ENCODE results near the gene TNFRSF11A. TPM values are rescaled to one million over a fixed set of nuclear protein-coding genes. Genes with fewer than 3 reads are reported as not detected.

Gene TNFRSF11A
- total RNA-seq, 1 donor from 2014 or later = 89.9 TPM

DNA sequence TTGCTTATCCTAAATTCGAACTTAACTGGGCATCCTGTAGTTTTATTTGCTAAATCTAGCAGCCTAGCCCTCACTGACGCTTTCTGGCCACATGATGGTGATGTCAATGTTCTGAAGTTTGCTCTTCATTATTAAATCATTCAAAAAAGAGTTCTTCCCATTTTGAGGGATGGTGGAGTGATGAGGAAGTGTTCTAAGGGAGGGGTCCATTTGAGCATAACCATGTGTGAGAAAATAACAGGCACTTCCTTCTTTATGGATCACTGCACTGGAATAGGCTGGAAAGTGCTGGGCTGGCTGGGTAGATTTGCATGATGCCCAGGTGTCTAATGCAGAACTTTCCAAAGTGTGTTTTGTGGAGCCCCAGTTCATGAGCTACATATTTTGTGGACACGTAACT is 74.2 kb downstream of the TNFRSF11A start:
- Mint-ChIP-seq H3K36me3 (ENCODE audit: low read depth, unreplicated experiment) (peaks cover 4% of the 10 kb centered on the region), H3K27me3 (ENCODE audit: unreplicated experiment) (peaks cover 2% of the 10 kb centered on the region), H3K4me3 (ENCODE audit: unreplicated experiment) (no peak overlapping the region), H3K27ac (ENCODE audit: unreplicated experiment) (no peak overlapping the region), H3K4me1 (ENCODE audit: unreplicated experiment) (peaks cover 8% of the 10 kb centered on the region), H3K9me3 (ENCODE audit: unreplicated experiment) (no peaks in the 10 kb centered on the region)
- no peak for DNase-seq (ENCODE audit: low spot score)
- TF ChIP-seq, protein P1, sequence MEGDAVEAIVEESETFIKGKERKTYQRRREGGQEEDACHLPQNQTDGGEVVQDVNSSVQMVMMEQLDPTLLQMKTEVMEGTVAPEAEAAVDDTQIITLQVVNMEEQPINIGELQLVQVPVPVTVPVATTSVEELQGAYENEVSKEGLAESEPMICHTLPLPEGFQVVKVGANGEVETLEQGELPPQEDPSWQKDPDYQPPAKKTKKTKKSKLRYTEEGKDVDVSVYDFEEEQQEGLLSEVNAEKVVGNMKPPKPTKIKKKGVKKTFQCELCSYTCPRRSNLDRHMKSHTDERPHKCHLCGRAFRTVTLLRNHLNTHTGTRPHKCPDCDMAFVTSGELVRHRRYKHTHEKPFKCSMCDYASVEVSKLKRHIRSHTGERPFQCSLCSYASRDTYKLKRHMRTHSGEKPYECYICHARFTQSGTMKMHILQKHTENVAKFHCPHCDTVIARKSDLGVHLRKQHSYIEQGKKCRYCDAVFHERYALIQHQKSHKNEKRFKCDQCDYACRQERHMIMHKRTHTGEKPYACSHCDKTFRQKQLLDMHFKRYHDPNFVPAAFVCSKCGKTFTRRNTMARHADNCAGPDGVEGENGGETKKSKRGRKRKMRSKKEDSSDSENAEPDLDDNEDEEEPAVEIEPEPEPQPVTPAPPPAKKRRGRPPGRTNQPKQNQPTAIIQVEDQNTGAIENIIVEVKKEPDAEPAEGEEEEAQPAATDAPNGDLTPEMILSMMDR (IDR thresholded peaks at IDR 0.05; ENCODE audit: unreplicated experiment) = no peak

DNA sequence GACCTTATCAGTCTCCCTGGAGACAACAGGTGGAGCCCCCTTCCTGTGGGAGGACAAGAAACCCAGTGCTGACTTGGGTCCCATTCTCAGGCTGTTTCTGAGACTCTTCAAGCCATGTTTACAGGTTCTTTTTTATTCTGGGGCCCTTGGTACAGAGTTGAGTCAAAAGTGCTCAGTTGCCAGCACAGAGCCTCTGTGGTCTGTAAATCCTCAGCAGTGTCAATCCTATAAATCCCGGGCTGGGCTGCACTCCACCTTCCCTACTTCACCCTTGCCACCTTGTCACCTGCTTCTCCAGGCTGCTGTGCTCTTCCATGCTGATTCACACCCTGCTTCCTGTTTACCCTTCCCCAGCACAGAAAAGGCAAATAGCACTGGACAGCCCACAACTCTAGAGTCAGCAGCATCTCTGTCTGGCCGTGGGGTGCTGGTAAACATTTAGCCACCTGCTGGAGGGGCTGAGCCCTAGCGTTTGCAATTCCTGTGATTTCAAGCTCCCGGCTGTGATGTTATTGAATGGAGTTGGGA is 74.7 kb downstream of the TNFRSF11A start:
- Mint-ChIP-seq H3K9me3 (ENCODE audit: unreplicated experiment) (no peaks in the 10 kb centered on the region), H3K4me3 (ENCODE audit: unreplicated experiment) (peak overlapping the region; percentile 33), H3K36me3 (ENCODE audit: low read depth, unreplicated experiment) (peaks cover 4% of the 10 kb centered on the region), H3K4me1 (ENCODE audit: unreplicated experiment) (peaks cover 8% of the 10 kb centered on the region), H3K27ac (ENCODE audit: unreplicated experiment) (no peak overlapping the region), H3K27me3 (ENCODE audit: unreplicated experiment) (peaks cover 2% of the 10 kb centered on the region)
- TF ChIP-seq, protein P1 (IDR thresholded peaks at IDR 0.05; ENCODE audit: unreplicated experiment) = peak; percentile 24
- peak; percentile 27 for DNase-seq (ENCODE audit: low spot score)

DNA sequence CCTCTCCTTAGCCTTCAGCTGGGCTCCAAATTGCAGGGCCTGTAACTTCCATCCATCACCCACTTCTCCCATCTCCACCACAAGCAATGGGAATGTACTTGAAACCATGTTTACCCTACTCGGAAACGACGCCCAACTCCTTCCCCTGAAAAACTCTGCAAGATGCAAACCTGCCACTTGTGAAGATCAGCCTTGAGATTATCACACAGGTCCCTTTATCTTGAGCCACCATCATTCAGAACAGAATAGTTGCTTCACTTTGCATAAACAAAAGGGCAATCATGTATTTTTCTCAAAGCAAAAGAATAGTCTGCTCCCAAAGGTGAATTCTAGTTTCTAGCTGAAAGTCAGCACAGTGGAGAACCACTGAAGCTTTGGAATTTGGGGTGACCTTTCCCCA is 75.8 kb downstream of the TNFRSF11A start:
- no peaks in the 10 kb centered on the region for H3K9me3 Mint-ChIP-seq (ENCODE audit: unreplicated experiment)
- peaks cover 2% of the 10 kb centered on the region for H3K27me3 Mint-ChIP-seq (ENCODE audit: unreplicated experiment)
- no peak for DNase-seq (ENCODE audit: low spot score)
- H3K36me3 Mint-ChIP-seq (ENCODE audit: low read depth, unreplicated experiment) = peaks cover 4% of the 10 kb centered on the region
- TF ChIP-seq, protein P1 (IDR thresholded peaks at IDR 0.05; ENCODE audit: unreplicated experiment) = no peak
- H3K27ac Mint-ChIP-seq (ENCODE audit: unreplicated experiment) = no peak overlapping the region
- H3K4me1 Mint-ChIP-seq (ENCODE audit: unreplicated experiment) = peaks cover 8% of the 10 kb centered on the region
- H3K4me3 Mint-ChIP-seq (ENCODE audit: unreplicated experiment) = no peak overlapping the region

DNA sequence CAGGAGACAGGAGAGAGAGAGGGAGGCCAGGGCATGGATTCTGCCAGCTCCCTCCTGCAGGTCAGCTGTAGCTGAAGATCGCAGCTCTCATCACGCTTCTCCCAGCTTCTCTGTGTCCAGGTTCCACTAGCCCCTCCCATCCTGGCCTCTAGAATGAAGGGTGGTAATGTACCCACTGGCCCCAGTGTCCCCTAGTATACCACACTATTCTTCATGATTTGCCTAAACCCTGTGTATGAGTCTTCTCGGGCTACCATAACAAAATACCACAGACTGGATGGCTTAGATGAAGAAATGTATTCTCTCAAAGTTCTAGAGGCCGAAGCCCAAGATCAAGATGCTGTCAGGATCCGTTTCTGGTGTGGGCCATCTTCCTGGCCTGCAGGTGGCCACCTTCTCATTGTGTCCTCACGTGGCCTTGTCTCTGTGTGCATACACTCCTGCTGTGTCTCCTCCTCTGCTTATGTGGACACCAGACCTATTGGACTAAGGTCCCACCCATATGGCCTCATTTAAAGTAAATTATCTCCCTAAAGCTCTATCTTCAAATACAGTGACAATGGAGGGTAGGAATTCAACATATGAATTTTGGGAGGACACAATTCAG is 77.3 kb downstream of the TNFRSF11A start:
- Mint-ChIP-seq H3K4me3 (ENCODE audit: unreplicated experiment) (peak overlapping the region; percentile 22), H3K36me3 (ENCODE audit: low read depth, unreplicated experiment) (peaks cover 4% of the 10 kb centered on the region), H3K4me1 (ENCODE audit: unreplicated experiment) (peaks cover 10% of the 10 kb centered on the region), H3K9me3 (ENCODE audit: unreplicated experiment) (no peaks in the 10 kb centered on the region), H3K27me3 (ENCODE audit: unreplicated experiment) (peaks cover 4% of the 10 kb centered on the region), H3K27ac (ENCODE audit: unreplicated experiment) (no peak overlapping the region)
- DNase-seq (ENCODE audit: low spot score) = no peak
- TF ChIP-seq, protein P1 (IDR thresholded peaks at IDR 0.05; ENCODE audit: unreplicated experiment) = no peak

DNA sequence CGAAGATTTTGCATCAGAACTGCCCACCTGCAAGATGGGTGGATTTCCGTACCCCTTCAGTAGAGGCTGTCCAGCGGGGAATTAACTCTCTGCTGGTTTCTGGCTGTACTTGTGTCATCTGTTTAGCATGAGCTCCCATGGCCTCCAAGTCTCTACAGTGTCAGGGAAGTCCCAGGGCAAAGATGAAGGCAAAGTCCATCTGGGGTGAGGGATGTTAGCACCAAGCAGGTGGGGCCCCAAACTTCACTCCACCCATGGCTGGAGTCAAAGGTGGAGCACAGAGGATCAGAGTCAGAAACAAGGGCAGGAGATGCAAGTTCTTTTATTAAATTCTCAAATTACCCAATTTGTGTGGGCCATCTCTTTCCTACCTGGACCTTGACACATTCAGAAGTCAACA is 78.0 kb downstream of the TNFRSF11A start:
- no peak overlapping the region for H3K4me3 Mint-ChIP-seq (ENCODE audit: unreplicated experiment)
- H3K27me3 Mint-ChIP-seq (ENCODE audit: unreplicated experiment) = peaks cover 5% of the 10 kb centered on the region
- no peak for DNase-seq (ENCODE audit: low spot score)
- H3K36me3 Mint-ChIP-seq (ENCODE audit: low read depth, unreplicated experiment) = peaks cover 4% of the 10 kb centered on the region
- peaks cover 10% of the 10 kb centered on the region for H3K4me1 Mint-ChIP-seq (ENCODE audit: unreplicated experiment)
- no peaks in the 10 kb centered on the region for H3K9me3 Mint-ChIP-seq (ENCODE audit: unreplicated experiment)
- no peak overlapping the region for H3K27ac Mint-ChIP-seq (ENCODE audit: unreplicated experiment)
- TF ChIP-seq, protein P1 (IDR thresholded peaks at IDR 0.05; ENCODE audit: unreplicated experiment) = no peak

Data from endothelial cell (in vitro differentiated cells).